ENCODE results near the gene MSI2. TPM values are rescaled to one million over a fixed set of nuclear protein-coding genes. Genes with fewer than 3 reads are reported as not detected.

Gene MSI2
- total and polyA plus RNA-seq, 2 donors (not counting 3 experiments of a cell fraction or from before 2014, with no cell fraction given): 20.9 to 59.3 TPM

- Histone ChIP-seq H3K4me3 (replicated peaks in 1 of 3; ENCODE audit: insufficient read depth in 1 of 3, low read depth in 1 of 3, low read length in 3 of 3) (no peak overlapping the region), H3K9me3 (replicated peaks; ENCODE audit: control insufficient read depth, insufficient read depth, low read length) (no peaks in the 10 kb centered on the region), H3K9me1 (replicated peaks; ENCODE audit: control insufficient read depth, extremely low read depth, insufficient read depth, low read length) (no peaks in the 10 kb centered on the region), H3K27ac (ENCODE audit: insufficient read depth, low read depth, low read length) (no peak overlapping the region), H4K20me1 (replicated peaks; ENCODE audit: control insufficient read depth, extremely low read depth, insufficient read depth, low read length) (no peaks in the 10 kb centered on the region), H3K79me2 (ENCODE audit: control insufficient read depth, insufficient read depth, low read length) (no peaks in the 10 kb centered on the region), H2AFZ (ENCODE audit: low read depth, low read length) (no peak overlapping the region), H3K4me1 (ENCODE audit: control insufficient read depth, extremely low read depth, insufficient read depth, low read length) (no peaks in the 10 kb centered on the region), H3K9ac (replicated peaks; ENCODE audit: extremely low read depth, insufficient read depth, low read length) (no peak overlapping the region), H3K27me3 (ENCODE audit: control insufficient read depth in 2 of 2, insufficient read depth in 2 of 2, low read length in 2 of 2) (no peaks in the 10 kb centered on the region), H3K36me3 (ENCODE audit: control insufficient read depth in 2 of 2, extremely low read depth in 1 of 2, insufficient read depth in 2 of 2, low read length in 2 of 2) (no peaks in the 10 kb centered on the region), H3K4me2 (ENCODE audit: insufficient read depth, low read length) (no peak overlapping the region)
- POLR2A ChIA-PET: no interaction called here
- no peak for TF ChIP-seq JUN (IDR thresholded peaks at IDR 0.05; ENCODE audit: borderline replicate concordance, insufficient read depth, insufficient read length, low read depth)
- no peak for TF ChIP-seq POLR2A (IDR thresholded peaks at IDR 0.05; ENCODE audit: low read depth, low read length)
- no peak for TF ChIP-seq FOS (IDR thresholded peaks at IDR 0.05; ENCODE audit: borderline replicate concordance, insufficient read depth, low read length)
- no peak for TF ChIP-seq MAX (IDR thresholded peaks at IDR 0.05; ENCODE audit: insufficient read depth, insufficient read length)
- no peak for TF ChIP-seq MYC (IDR thresholded peaks at IDR 0.05; ENCODE audit: low read depth, low read length)
- FAIRE-seq (no peak), DNase-seq (ENCODE audit: low read depth, low spot score) (no peak)
- intact Hi-C loops (cut with micrococcal nuclease): no loop called here
- CTCF ChIA-PET: interaction anchor here (0.7 kb wide), 1 partner anchor 223 kb away, joined by 5 read pairs; no protein-coding TSS in a partner anchor
- no TSS peak for BruUV-seq (replicated peaks)
- dilution Hi-C loops (cut with MboI; ENCODE audit: extremely low pct_ligation_motif_present, low sequenced_read_pairs): no loop called here
These were observed 210.2 kb downstream of the MSI2 start for GRCh38 chr17:57466521-57466920.

GRCh38 chr17:57467226-57467625, 210.9 kb downstream of the MSI2 start:
- DNase-seq (ENCODE audit: low read depth, low spot score): no peak
- TF ChIP-seq FOS (IDR thresholded peaks at IDR 0.05; ENCODE audit: borderline replicate concordance, insufficient read depth, low read length) (no peak), CTCF (IDR thresholded peaks at IDR 0.05; ENCODE audit: extremely low read depth in 1 of 2, insufficient read depth in 1 of 2, low read depth in 1 of 2, low read length in 2 of 2) (no peak), MAX (IDR thresholded peaks at IDR 0.05; ENCODE audit: insufficient read depth, insufficient read length) (no peak), MYC (IDR thresholded peaks at IDR 0.05; ENCODE audit: low read depth, low read length) (no peak), GATA2 (IDR thresholded peaks at IDR 0.05; ENCODE audit: insufficient read depth, insufficient read length, low read depth, low read length) (no peak), EZH2 (IDR thresholded peaks at IDR 0.05; ENCODE audit: borderline replicate concordance, low read depth, low read length, severe bottlenecking) (no peak)
- Histone ChIP-seq H3K4me1 (ENCODE audit: control insufficient read depth, extremely low read depth, insufficient read depth, low read length) (no peaks in the 10 kb centered on the region), H3K27ac (ENCODE audit: insufficient read depth, low read depth, low read length) (no peak overlapping the region), H3K79me2 (ENCODE audit: control insufficient read depth, insufficient read depth, low read length) (no peaks in the 10 kb centered on the region), H3K4me3 (replicated peaks in 1 of 3; ENCODE audit: insufficient read depth in 1 of 3, low read depth in 1 of 3, low read length in 3 of 3) (no peak overlapping the region), H4K20me1 (replicated peaks; ENCODE audit: control insufficient read depth, extremely low read depth, insufficient read depth, low read length) (no peaks in the 10 kb centered on the region), H3K9me1 (replicated peaks; ENCODE audit: control insufficient read depth, extremely low read depth, insufficient read depth, low read length) (no peaks in the 10 kb centered on the region), H3K9ac (replicated peaks; ENCODE audit: extremely low read depth, insufficient read depth, low read length) (no peak overlapping the region), H3K36me3 (ENCODE audit: control insufficient read depth in 2 of 2, extremely low read depth in 1 of 2, insufficient read depth in 2 of 2, low read length in 2 of 2) (no peaks in the 10 kb centered on the region), H3K27me3 (ENCODE audit: control insufficient read depth in 2 of 2, insufficient read depth in 2 of 2, low read length in 2 of 2) (no peaks in the 10 kb centered on the region), H3K4me2 (ENCODE audit: insufficient read depth, low read length) (no peak overlapping the region), H2AFZ (ENCODE audit: low read depth, low read length) (no peak overlapping the region), H3K9me3 (replicated peaks; ENCODE audit: control insufficient read depth, insufficient read depth, low read length) (no peaks in the 10 kb centered on the region)
- intact Hi-C loops (cut with micrococcal nuclease) (no loop called here), dilution Hi-C loops (cut with MboI; ENCODE audit: extremely low pct_ligation_motif_present, low sequenced_read_pairs) (no loop called here)
- BruUV-seq (replicated peaks): no TSS peak
- FAIRE-seq: no peak
- POLR2A ChIA-PET: no interaction called here
- CTCF ChIA-PET: no interaction called here

All from endothelial cell of umbilical vein (primary cell).